ENCODE measurements around the gene CATSPERZ. TPM values are rescaled to one million over a fixed set of nuclear protein-coding genes. Genes with fewer than 3 reads are reported as not detected.

Gene CATSPERZ
- total and polyA plus RNA-seq, 9 of the 15 experiments (the other 6 are each of a cell fraction or from before 2014, with no cell fraction given), result 0.86 to 8.5 (median 3.5) TPM

DNA sequence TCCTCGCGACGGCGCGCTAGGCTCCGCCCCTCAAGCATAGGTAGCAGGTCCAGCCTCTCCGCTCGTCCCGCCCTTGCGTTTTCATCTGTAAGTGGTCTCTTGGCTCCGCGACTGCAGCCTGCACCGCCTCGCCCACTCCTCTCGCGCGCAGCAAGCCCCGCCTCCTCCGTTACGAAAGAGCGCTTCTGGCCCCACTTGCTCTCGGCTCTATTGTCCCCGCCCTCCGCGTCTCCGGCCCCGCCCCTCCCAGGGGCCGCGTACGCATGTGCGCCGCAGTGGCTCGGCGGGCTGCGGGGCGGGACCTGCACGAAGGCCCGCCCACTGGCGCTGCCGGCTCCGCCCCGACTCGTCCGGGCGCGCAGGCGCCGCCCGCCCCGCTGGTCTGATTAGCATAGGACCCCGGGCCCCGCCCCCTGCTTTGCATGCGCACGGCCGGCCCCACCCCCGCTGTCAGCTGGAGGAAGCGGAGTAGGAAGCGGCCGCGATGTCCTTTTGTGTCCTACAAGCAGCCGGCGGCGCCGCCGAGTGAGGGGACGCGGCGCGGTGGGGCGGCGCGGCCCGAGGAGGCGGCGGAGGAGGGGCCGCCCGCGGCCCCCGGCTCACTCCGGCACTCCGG lies 5.0 kb downstream of the CATSPERZ start, which contains the start of gene ESRRA (continued):
- TF ChIP-seq ZNF584 (CRISPR knock-in tag; IDR thresholded peaks at IDR 0.05; ENCODE audit: low read depth) (no peak), POLR2AphosphoS5 (IDR thresholded peaks at IDR 0.05; ENCODE audit: control insufficient read depth, insufficient read depth, low read depth, low read length) (no peak), SMARCA4 (IDR thresholded peaks at IDR 0.05) (no peak), NR4A1 (CRISPR knock-in tag; IDR thresholded peaks at IDR 0.05) (no peak), NR4A1 (tag; IDR thresholded peaks at IDR 0.05) (no peak), COPS2 (conservative IDR thresholded peaks at IDR 0.05) (no peak), MECOM (CRISPR knock-in tag; IDR thresholded peaks at IDR 0.05) (no peak), MAFG (tag; conservative IDR thresholded peaks at IDR 0.05) (no peak), HCFC1 (IDR thresholded peaks at IDR 0.05; ENCODE audit: low read depth, low read length) (0 out of 2 replicates have a peak, but pooled peaks have one; percentile 7), PCBP1 (IDR thresholded peaks at IDR 0.05; ENCODE audit: low read depth, low read length, poor library complexity, severe bottlenecking) (no peak), ELF1 (tag; IDR thresholded peaks at IDR 0.05) (0 out of 2 replicates have a peak, but pooled peaks have one; percentile 34), ZC3H8 (IDR thresholded peaks at IDR 0.05) (no peak), ASH1L (IDR thresholded peaks at IDR 0.05; ENCODE audit: borderline replicate concordance, low read depth, partially characterized antibody) (no peak), FOXK2 (conservative IDR thresholded peaks at IDR 0.05 in 1 of 2, IDR thresholded peaks at IDR 0.05 in 1 of 2; ENCODE audit: low read depth in 2 of 2) (no peak), MTA3 (IDR thresholded peaks at IDR 0.05; ENCODE audit: borderline replicate concordance) (no peak), EGR1 (conservative IDR thresholded peaks at IDR 0.05) (peak; percentile 64), SMC3 (conservative IDR thresholded peaks at IDR 0.05; ENCODE audit: insufficient read depth, low read depth, low read length) (no peak), ATF7 (IDR thresholded peaks at IDR 0.05) (peak; percentile 50), SRSF9 (IDR thresholded peaks at IDR 0.05; ENCODE audit: borderline replicate concordance, low read depth, low read length) (no peak)
- TF ChIP-seq, protein P1, sequence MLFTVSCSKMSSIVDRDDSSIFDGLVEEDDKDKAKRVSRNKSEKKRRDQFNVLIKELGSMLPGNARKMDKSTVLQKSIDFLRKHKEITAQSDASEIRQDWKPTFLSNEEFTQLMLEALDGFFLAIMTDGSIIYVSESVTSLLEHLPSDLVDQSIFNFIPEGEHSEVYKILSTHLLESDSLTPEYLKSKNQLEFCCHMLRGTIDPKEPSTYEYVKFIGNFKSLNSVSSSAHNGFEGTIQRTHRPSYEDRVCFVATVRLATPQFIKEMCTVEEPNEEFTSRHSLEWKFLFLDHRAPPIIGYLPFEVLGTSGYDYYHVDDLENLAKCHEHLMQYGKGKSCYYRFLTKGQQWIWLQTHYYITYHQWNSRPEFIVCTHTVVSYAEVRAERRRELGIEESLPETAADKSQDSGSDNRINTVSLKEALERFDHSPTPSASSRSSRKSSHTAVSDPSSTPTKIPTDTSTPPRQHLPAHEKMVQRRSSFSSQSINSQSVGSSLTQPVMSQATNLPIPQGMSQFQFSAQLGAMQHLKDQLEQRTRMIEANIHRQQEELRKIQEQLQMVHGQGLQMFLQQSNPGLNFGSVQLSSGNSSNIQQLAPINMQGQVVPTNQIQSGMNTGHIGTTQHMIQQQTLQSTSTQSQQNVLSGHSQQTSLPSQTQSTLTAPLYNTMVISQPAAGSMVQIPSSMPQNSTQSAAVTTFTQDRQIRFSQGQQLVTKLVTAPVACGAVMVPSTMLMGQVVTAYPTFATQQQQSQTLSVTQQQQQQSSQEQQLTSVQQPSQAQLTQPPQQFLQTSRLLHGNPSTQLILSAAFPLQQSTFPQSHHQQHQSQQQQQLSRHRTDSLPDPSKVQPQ (CRISPR knock-in tag; IDR thresholded peaks at IDR 0.05; ENCODE audit: borderline replicate concordance), result no peak
- TF ChIP-seq, protein P2, sequence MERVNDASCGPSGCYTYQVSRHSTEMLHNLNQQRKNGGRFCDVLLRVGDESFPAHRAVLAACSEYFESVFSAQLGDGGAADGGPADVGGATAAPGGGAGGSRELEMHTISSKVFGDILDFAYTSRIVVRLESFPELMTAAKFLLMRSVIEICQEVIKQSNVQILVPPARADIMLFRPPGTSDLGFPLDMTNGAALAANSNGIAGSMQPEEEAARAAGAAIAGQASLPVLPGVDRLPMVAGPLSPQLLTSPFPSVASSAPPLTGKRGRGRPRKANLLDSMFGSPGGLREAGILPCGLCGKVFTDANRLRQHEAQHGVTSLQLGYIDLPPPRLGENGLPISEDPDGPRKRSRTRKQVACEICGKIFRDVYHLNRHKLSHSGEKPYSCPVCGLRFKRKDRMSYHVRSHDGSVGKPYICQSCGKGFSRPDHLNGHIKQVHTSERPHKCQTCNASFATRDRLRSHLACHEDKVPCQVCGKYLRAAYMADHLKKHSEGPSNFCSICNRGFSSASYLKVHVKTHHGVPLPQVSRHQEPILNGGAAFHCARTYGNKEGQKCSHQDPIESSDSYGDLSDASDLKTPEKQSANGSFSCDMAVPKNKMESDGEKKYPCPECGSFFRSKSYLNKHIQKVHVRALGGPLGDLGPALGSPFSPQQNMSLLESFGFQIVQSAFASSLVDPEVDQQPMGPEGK (CRISPR knock-in tag; IDR thresholded peaks at IDR 0.05; ENCODE audit: borderline replicate concordance), result no peak
- TF ChIP-seq, protein P3, sequence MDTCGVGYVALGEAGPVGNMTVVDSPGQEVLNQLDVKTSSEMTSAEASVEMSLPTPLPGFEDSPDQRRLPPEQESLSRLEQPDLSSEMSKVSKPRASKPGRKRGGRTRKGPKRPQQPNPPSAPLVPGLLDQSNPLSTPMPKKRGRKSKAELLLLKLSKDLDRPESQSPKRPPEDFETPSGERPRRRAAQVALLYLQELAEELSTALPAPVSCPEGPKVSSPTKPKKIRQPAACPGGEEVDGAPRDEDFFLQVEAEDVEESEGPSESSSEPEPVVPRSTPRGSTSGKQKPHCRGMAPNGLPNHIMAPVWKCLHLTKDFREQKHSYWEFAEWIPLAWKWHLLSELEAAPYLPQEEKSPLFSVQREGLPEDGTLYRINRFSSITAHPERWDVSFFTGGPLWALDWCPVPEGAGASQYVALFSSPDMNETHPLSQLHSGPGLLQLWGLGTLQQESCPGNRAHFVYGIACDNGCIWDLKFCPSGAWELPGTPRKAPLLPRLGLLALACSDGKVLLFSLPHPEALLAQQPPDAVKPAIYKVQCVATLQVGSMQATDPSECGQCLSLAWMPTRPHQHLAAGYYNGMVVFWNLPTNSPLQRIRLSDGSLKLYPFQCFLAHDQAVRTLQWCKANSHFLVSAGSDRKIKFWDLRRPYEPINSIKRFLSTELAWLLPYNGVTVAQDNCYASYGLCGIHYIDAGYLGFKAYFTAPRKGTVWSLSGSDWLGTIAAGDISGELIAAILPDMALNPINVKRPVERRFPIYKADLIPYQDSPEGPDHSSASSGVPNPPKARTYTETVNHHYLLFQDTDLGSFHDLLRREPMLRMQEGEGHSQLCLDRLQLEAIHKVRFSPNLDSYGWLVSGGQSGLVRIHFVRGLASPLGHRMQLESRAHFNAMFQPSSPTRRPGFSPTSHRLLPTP (IDR thresholded peaks at IDR 0.05; ENCODE audit: borderline replicate concordance, extremely low read depth, insufficient read length), result no peak
